ENCODE measurements around the gene FARP2. TPM values are rescaled to one million over a fixed set of nuclear protein-coding genes. Genes with fewer than 3 reads are reported as not detected.

FARP2 gene
- total and polyA plus RNA-seq, 2 of the 13 experiments (the other 11 are each of a cell fraction or from before 2014, with no cell fraction given) = 28.0 to 45.4 TPM

GRCh38 chr2:241357531-241357930, 1.4 kb downstream of the FARP2 start:
- H2AFZ ChIP-seq (ENCODE audit: low read length) = no peak overlapping the region
- WGBS (ENCODE audit: low lambda C conversion rate) = 23% methylated on average over 3 of the region's 3 CpGs

More at GRCh38 chr2:241357531-241357930, 1.4 kb downstream of the FARP2 start:
- Histone ChIP-seq H3K9me3 (ENCODE audit: low read length) (no peaks in the 10 kb centered on the region), H3K4me2 (ENCODE audit: low read depth, low read length) (peak overlapping the region; percentile 90), H3K4me3 (replicated peaks in 1 of 3; ENCODE audit: insufficient read depth in 1 of 3, low read depth in 2 of 3, low read length in 3 of 3) (peak overlapping the region; percentile 83 to 96 (median 94)), H3K36me3 (replicated peaks in 1 of 2; ENCODE audit: control insufficient read depth in 1 of 2, insufficient read depth in 2 of 2, low read length in 2 of 2) (peaks cover 2 to 21% of the 10 kb centered on the region in 2 experiments; a peak in 3 of 5 replicates), H3K79me2 (ENCODE audit: insufficient read depth, low read length) (peaks cover 57% of the 10 kb centered on the region), H3K4me1 (ENCODE audit: insufficient read depth, low read length) (peaks cover 81% of the 10 kb centered on the region), H3K27me3 (ENCODE audit: control insufficient read depth in 1 of 2, insufficient read depth in 2 of 2, low read length in 2 of 2) (no peaks in the 10 kb centered on the region; a peak in 1 of 5 replicates), H3K27ac (ENCODE audit: extremely low read length, insufficient read depth, low read length) (no peak overlapping the region), H4K20me1 (ENCODE audit: insufficient read depth, low read length) (peaks cover 32% of the 10 kb centered on the region), H3K9ac (ENCODE audit: insufficient read depth, low read depth, low read length) (peak overlapping the region; percentile 89; the same call in 1 of the 2 replicates)
- TF ChIP-seq ZEB1 (IDR thresholded peaks at IDR 0.05; ENCODE audit: insufficient replicate concordance, low read depth) (no peak), CREB1 (IDR thresholded peaks at IDR 0.05) (no peak), CREB1 (CRISPR knock-in tag; IDR thresholded peaks at IDR 0.05) (peak; percentile 37; the same call in 1 of the 2 replicates), SP1 (IDR thresholded peaks at IDR 0.05) (no peak), SP1 (CRISPR knock-in tag; IDR thresholded peaks at IDR 0.05) (no peak), MAFK (conservative IDR thresholded peaks at IDR 0.05 in 1 of 2, IDR thresholded peaks at IDR 0.05 in 1 of 2; ENCODE audit: low read length in 2 of 2) (peak; percentile 100), ZNF609 (CRISPR knock-in tag; IDR thresholded peaks at IDR 0.05; ENCODE audit: borderline replicate concordance) (no peak), CHCHD3 (CRISPR knock-in tag; IDR thresholded peaks at IDR 0.05) (no peak), MAFG (CRISPR knock-in tag; IDR thresholded peaks at IDR 0.05) (peak; percentile 48; the same call in 1 of the 2 replicates), MAFF (IDR thresholded peaks at IDR 0.05; ENCODE audit: low read depth, low read length) (peak; percentile 99), GFI1 (CRISPR knock-in tag; IDR thresholded peaks at IDR 0.05; ENCODE audit: borderline replicate concordance) (0 out of 2 replicates have a peak, but pooled peaks have one; percentile 28), SNAI1 (CRISPR knock-in tag; IDR thresholded peaks at IDR 0.05; ENCODE audit: borderline replicate concordance) (no peak), ZSCAN5A (CRISPR knock-in tag; IDR thresholded peaks at IDR 0.05; ENCODE audit: borderline replicate concordance) (no peak)
- TF ChIP-seq, protein P1, sequence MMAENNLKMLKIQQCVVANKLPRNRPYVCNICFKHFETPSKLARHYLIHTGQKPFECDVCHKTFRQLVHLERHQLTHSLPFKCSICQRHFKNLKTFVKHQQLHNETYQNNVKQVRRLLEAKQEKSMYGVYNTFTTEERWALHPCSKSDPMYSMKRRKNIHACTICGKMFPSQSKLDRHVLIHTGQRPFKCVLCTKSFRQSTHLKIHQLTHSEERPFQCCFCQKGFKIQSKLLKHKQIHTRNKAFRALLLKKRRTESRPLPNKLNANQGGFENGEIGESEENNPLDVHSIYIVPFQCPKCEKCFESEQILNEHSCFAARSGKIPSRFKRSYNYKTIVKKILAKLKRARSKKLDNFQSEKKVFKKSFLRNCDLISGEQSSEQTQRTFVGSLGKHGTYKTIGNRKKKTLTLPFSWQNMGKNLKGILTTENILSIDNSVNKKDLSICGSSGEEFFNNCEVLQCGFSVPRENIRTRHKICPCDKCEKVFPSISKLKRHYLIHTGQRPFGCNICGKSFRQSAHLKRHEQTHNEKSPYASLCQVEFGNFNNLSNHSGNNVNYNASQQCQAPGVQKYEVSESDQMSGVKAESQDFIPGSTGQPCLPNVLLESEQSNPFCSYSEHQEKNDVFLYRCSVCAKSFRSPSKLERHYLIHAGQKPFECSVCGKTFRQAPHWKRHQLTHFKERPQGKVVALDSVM (CRISPR knock-in tag; IDR thresholded peaks at IDR 0.05) = 0 out of 2 replicates have a peak, but pooled peaks have one; percentile 8
- ATAC-seq (no peak), DNase-seq (ENCODE audit: low spot score) (no peak), FAIRE-seq (no peak)
- in situ Hi-C loops (cut with HindIII; ENCODE audit: extremely low pct_ligation_motif_present, low pct_unique_long_range_greater_than_20kb) = no loop called here
- CTCF ChIA-PET (ENCODE audit: low intra/inter-chr PET ratio, low total read pairs) = no interaction called here
- POLR2A ChIA-PET = interaction anchor here (1.7 kb wide), 1 partner anchor 43 kb away, joined by 9 read pairs; the partner anchor contains the start of gene HDLBP
- intact Hi-C loops (cut with micrococcal nuclease; ENCODE audit: unreplicated experiment) = loop anchor here (2.0 to 10.0 kb wide), 3 partner anchors 75 to 147 kb away; partner anchors contain the start of gene STK25
- no TSS peak for BruUV-seq (replicated peaks)

Data from HepG2 (cell line).